SK-N-SH (cell line): Measurements from ENCODE around the gene P4HA1. TPM values are rescaled to one million over a fixed set of nuclear protein-coding genes. Genes with fewer than 3 reads are reported as not detected.

Source experiments
- CTCF ChIA-PET: fragments of 300-600, 350-600 bp; formaldehyde crosslinking; extraction: SDS; loops from one replicate; lab custom pipeline; 2021; lab: Yijun Ruan, JAX
- POLR2A ChIA-PET: fragments of 350-600 bp; sonication (Branson Sonifier 250); formaldehyde crosslinking; extraction: SDS; loops from one replicate; lab custom pipeline; 2020; ENCODE audit warnings: antibody characterized with exemption, inconsistent platforms; lab: Yijun Ruan, JAX
- DNase-seq: peaks from one replicate; pipeline ENCODE4 v3.0.0; 2012
- H2AFZ ChIP-seq: fragments of 200-600 bp; sonication (generic); 2 replicates; pipeline ENCODE4 v1.8.1; 2016; ENCODE audit warnings: antibody characterized with exemption, mild to moderate bottlenecking, low read depth
- H3F3A ChIP-seq: fragments of 200-600 bp; sonication (generic); replicated peaks from 2 replicates; pipeline ENCODE3; 2016; ENCODE audit warnings: antibody characterized with exemption, mild to moderate bottlenecking; ENCODE audit not compliant: insufficient read depth
- H3K27ac ChIP-seq, 2 experiments: fragments of 200-500 bp in 1 of 2; fragments of 200-600 bp in 1 of 2; sonication (Bioruptor generic) in 1 of 2; sonication (generic), shearing (Covaris generic) in 1 of 2; 2 replicates each; pipeline versions ENCODE4 v1.5.1 to v1.6.1; 2014 to 2016; ENCODE audit warnings: low read depth in 2 of 2, inconsistent platforms in 1 of 2, low read length in 1 of 2, mild to moderate bottlenecking in 1 of 2, mixed read lengths in 1 of 2
- H3K27me3 ChIP-seq: fragments of 200-600 bp; sonication (generic), shearing (Covaris generic); 2 replicates; pipeline ENCODE4 v1.6.1; 2016; ENCODE audit warnings: mixed run types; ENCODE audit not compliant: insufficient read depth
- H3K36me3 ChIP-seq, 2 experiments: fragments of 200-500 bp in 1 of 2; fragments of 200-600 bp in 1 of 2; sonication (Bioruptor generic) in 1 of 2; sonication (generic) in 1 of 2; replicated peaks in 1 of 2; 2 replicates each; pipeline versions ENCODE3 to v1.5.1; 2014 to 2016; ENCODE audit warnings: low read length in 1 of 2, mild to moderate bottlenecking in 1 of 2; ENCODE audit not compliant: insufficient read depth in 2 of 2, control insufficient read depth in 1 of 2
- H3K4me1 ChIP-seq, 2 experiments: fragments of 200-500 bp in 1 of 2; fragments of 200-600 bp in 1 of 2; sonication (Bioruptor generic) in 1 of 2; sonication (generic), shearing (Covaris generic) in 1 of 2; 2 replicates each; pipeline versions ENCODE4 v1.5.1 to v1.6.1; 2014 to 2016; ENCODE audit warnings: low read depth in 1 of 2, low read length in 1 of 2, mixed run types in 1 of 2; ENCODE audit not compliant: insufficient read depth in 2 of 2, control insufficient read depth in 1 of 2
- H3K4me2 ChIP-seq: fragments of 200-600 bp; sonication (generic), shearing (Covaris generic); 2 replicates; pipeline ENCODE4 v1.6.1; 2017; ENCODE audit warnings: mixed run types
- H3K4me3 ChIP-seq, 2 experiments: fragments of 200-500 bp in 1 of 2; fragments of 200-600 bp in 1 of 2; sonication (Bioruptor generic) in 1 of 2; sonication (generic), shearing (Covaris generic) in 1 of 2; 2 replicates each; pipeline versions ENCODE4 v1.5.1 to v1.8.1; 2014 to 2016; ENCODE audit warnings: low read depth in 2 of 2, inconsistent platforms in 1 of 2, low read length in 1 of 2, mild to moderate bottlenecking in 1 of 2, mixed read lengths in 1 of 2, moderate library complexity in 1 of 2
- H3K79me2 ChIP-seq: fragments of 200-600 bp; sonication (generic); 2 replicates; pipeline ENCODE4 v1.8.1; 2017; ENCODE audit warnings: mild to moderate bottlenecking; ENCODE audit not compliant: insufficient read depth
- H3K9ac ChIP-seq: fragments of 200-600 bp; sonication (generic); 2 replicates; pipeline ENCODE4 v1.6.1; 2017; ENCODE audit warnings: mixed run types
- H3K9me2 ChIP-seq: fragments of 200-600 bp; sonication (generic); 2 replicates; pipeline ENCODE4 v1.6.1; 2017; ENCODE audit warnings: mixed run types
- H3K9me3 ChIP-seq: fragments of 200-600 bp; sonication (generic); 2 replicates; pipeline ENCODE4 v1.6.1; 2017; ENCODE audit warnings: mixed run types, mild to moderate bottlenecking, moderate library complexity
- H4K20me1 ChIP-seq: fragments of 200-600 bp; sonication (generic); 2 replicates; pipeline ENCODE4 v1.6.1; 2017; ENCODE audit warnings: mild to moderate bottlenecking, mixed run types; ENCODE audit not compliant: insufficient read depth
- CTCF ChIP-seq: fragments of 200-600 bp; sonication (generic); IDR thresholded peaks from 2 replicates; pipeline ENCODE4 v1.6.1; 2017; ENCODE audit warnings: antibody characterized with exemption, mild to moderate bottlenecking, moderate library complexity
- ELF1 ChIP-seq: IDR thresholded peaks from 2 replicates; pipeline ENCODE4 v1.4.0; 2012
- EP300 ChIP-seq, 2 experiments: IDR thresholded peaks; 2 replicates each; pipeline versions ENCODE4 v1.4.0 to v1.6.1; 2012; ENCODE audit warnings: borderline replicate concordance in 1 of 2, low read depth in 1 of 2, low read length in 1 of 2
- EZH2phosphoT487 ChIP-seq: fragments of 200-600 bp; sonication (generic); IDR thresholded peaks from 2 replicates; pipeline ENCODE4 v1.6.1; 2017; ENCODE audit warnings: low read depth, mixed run types, mild to moderate bottlenecking, antibody characterized with exemption, moderate library complexity, borderline replicate concordance
- JUND ChIP-seq: IDR thresholded peaks from 2 replicates; pipeline ENCODE4 v1.4.0; 2012
- MAX ChIP-seq: IDR thresholded peaks from 2 replicates; pipeline ENCODE4 v1.4.0; 2012; ENCODE audit warnings: low read depth
- MEF2A ChIP-seq: IDR thresholded peaks from 2 replicates; pipeline ENCODE4 v1.4.0; 2012; ENCODE audit warnings: low read depth, borderline replicate concordance
- NFIC ChIP-seq: IDR thresholded peaks from 2 replicates; pipeline ENCODE4 v1.4.0; 2012; ENCODE audit warnings: borderline replicate concordance
- PBX3 ChIP-seq: IDR thresholded peaks from 2 replicates; pipeline ENCODE4; 2012
- REST ChIP-seq: IDR thresholded peaks from 2 replicates; pipeline ENCODE4 v1.6.1; 2012; ENCODE audit warnings: mild to moderate bottlenecking, low read depth, low read length, moderate library complexity
- RXRA ChIP-seq: IDR thresholded peaks from 2 replicates; pipeline ENCODE4 v1.4.0; 2012; ENCODE audit warnings: low read depth, mild to moderate bottlenecking, borderline replicate concordance
- TEAD4 ChIP-seq: IDR thresholded peaks from 2 replicates; pipeline ENCODE4 v1.4.0; 2012; ENCODE audit warnings: mild to moderate bottlenecking, borderline replicate concordance; ENCODE audit not compliant: insufficient read depth
- USF2 ChIP-seq: fragments of 150-350 bp; IDR thresholded peaks from 2 replicates; pipeline ENCODE4 v1.6.1; 2017; ENCODE audit warnings: antibody characterized with exemption, low read length, low read depth, borderline replicate concordance
- YY1 ChIP-seq: IDR thresholded peaks from 2 replicates; pipeline ENCODE4 v1.4.0; 2012; ENCODE audit warnings: low read depth, mild to moderate bottlenecking
- WGBS: methylation state at CpG from one replicate; pipeline ENCODE4 v1.1.6; 2017; ENCODE audit warnings: low lambda C conversion rate; 5-methylcytosine and 5-hydroxymethylcytosine counted together
- polyA plus RNA-seq, 3 experiments: library from polyadenylated mRNA; depleted of rRNA; stranded (reverse); fragments of >200 nt; gene quantifications; 2 replicates each; pipeline ENCODE4 v1.2.3, GENCODE V29; 2012

P4HA1 gene
- polyA plus RNA-seq, 1 of the 3 experiments (the other 2 are of a cell fraction): 34.8 TPM

DNA sequence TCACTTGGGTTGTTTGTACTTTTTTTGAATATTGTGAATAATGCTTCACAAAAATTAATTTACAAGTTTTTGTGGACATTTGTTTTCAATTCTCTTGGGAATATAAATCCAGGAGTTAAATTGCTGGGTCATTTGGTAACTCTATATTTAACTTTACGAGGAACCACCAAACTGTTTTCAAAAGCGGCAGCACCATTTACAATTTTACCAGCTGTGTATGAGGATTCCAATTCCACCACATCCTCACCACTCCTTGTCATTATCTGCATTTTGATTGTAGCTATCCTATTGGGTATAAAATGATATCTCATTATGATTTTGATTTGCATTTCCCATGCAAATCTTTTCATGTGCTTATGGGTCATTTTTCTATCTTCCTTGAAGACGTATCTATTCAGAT lies 9.6 kb upstream of the P4HA1 start:
- Histone ChIP-seq H3K9me3 (no peaks in the 10 kb centered on the region), H3K4me1 (peaks cover 0 to 3% of the 10 kb centered on the region in 2 experiments; a peak in 1 of 4 replicates), H3K27me3 (no peaks in the 10 kb centered on the region), H3K79me2 (no peaks in the 10 kb centered on the region), H3K27ac (no peak overlapping the region), H3K4me3 (no peak overlapping the region), H2AFZ (no peak overlapping the region), H3K36me3 (peaks cover 0 to 12% of the 10 kb centered on the region in 2 experiments), H3K4me2 (no peak overlapping the region), H3F3A (peaks cover 18% of the 10 kb centered on the region), H3K9me2 (no peaks in the 10 kb centered on the region), H4K20me1 (no peaks in the 10 kb centered on the region), H3K9ac (no peak overlapping the region)
- DNase-seq: no peak
- 95% methylated on average over 3 of the region's 3 CpGs for WGBS
- ChIA-PET CTCF (interaction anchor here (0.9 kb wide), 1 partner anchor 9 kb away, joined by 3 read pairs; the partner anchor contains the start of gene P4HA1), POLR2A (no interaction called here)
- TF ChIP-seq NFIC (no peak), EP300 (IDR thresholded peaks at IDR 0.05; ENCODE audit: borderline replicate concordance in 1 of 2, low read depth in 1 of 2, low read length in 1 of 2) (no peak), USF2 (no peak), RXRA (no peak), EZH2phosphoT487 (no peak)

- H3K4me3 ChIP-seq: no peak overlapping the region
- no peak overlapping the region for H2AFZ ChIP-seq
- DNase-seq: no peak
- no peaks in the 10 kb centered on the region for H3K27me3 ChIP-seq
- H3K9me3 ChIP-seq: no peaks in the 10 kb centered on the region
- H3K27ac ChIP-seq: no peak overlapping the region
- H3K4me1 ChIP-seq: peaks cover 4% of the 10 kb centered on the region in 2 experiments; a peak in 2 of 4 replicates
- ChIA-PET CTCF (interaction anchor here (1.2 to 2.5 kb wide), 3 partner anchors 11 to 38 kb away, joined by 3 to 13 read pairs (median 4); partner anchors contain the start of gene NUDT13), POLR2A (interaction anchor here (0.9 kb wide), 1 partner anchor 11 kb away, joined by 8 read pairs; the partner anchor contains the start of gene NUDT13)
- no peak overlapping the region for H3K9ac ChIP-seq
- H3K36me3 ChIP-seq: no peaks in the 10 kb centered on the region
- TF ChIP-seq ELF1 (no peak), PBX3 (no peak), MEF2A (no peak), JUND (no peak), REST (no peak), CTCF (no peak), YY1 (no peak), MAX (no peak), TEAD4 (no peak)
- TF ChIP-seq, all 33 proteins: peak for 0
- Histone ChIP-seq H3K9me2 (no peaks in the 10 kb centered on the region), H3K4me2 (no peak overlapping the region), H4K20me1 (no peaks in the 10 kb centered on the region), H3K79me2 (peaks cover 18% of the 10 kb centered on the region), H3F3A (peaks cover 32% of the 10 kb centered on the region)
- WGBS: 100% methylated on average over 1 of the region's 1 CpG
Observed at GRCh38 chr10:73099141-73099540, 2.5 kb upstream of the P4HA1 start.
